ENCODE measurements around the gene CCDC80. TPM values are rescaled to one million over a fixed set of nuclear protein-coding genes. Genes with fewer than 3 reads are reported as not detected.

Gene CCDC80
- total RNA-seq, 4 donors from 2014 or later, result 2.6 to 26.4 (median 13.0) TPM

- no peak overlapping the region for H3K4me3 ChIP-seq
- no peaks in the 10 kb centered on the region for H3K36me3 ChIP-seq
- no peak overlapping the region for H3K27ac ChIP-seq
- no peaks in the 10 kb centered on the region for H3K27me3 ChIP-seq
- no peak for DNase-seq
- no peak for TF ChIP-seq POLR2A (IDR thresholded peaks at IDR 0.05)
- no peaks in the 10 kb centered on the region for H3K9me3 ChIP-seq
- no peaks in the 10 kb centered on the region for H3K4me1 ChIP-seq
Measured at GRCh38 chr3:112617285-112617684, 23.7 kb downstream of the CCDC80 start.

- TF ChIP-seq POLR2A (IDR thresholded peaks at IDR 0.05) (no peak), CTCF (IDR thresholded peaks at IDR 0.05) (no peak)
- no peaks in the 10 kb centered on the region for H3K36me3 ChIP-seq
- no peak overlapping the region for H3K4me3 ChIP-seq
- no peaks in the 10 kb centered on the region for H3K9me3 ChIP-seq
- H3K27me3 ChIP-seq, result no peaks in the 10 kb centered on the region
- DNase-seq, result no peak
- no peaks in the 10 kb centered on the region for H3K4me1 ChIP-seq
- no peak overlapping the region for H3K27ac ChIP-seq
Measured at GRCh38 chr3:112615989-112616731, 24.8 kb downstream of the CCDC80 start.

GRCh38 chr3:112611752-112612515 lies 29.0 kb downstream of the CCDC80 start:
- Histone ChIP-seq H3K4me1 (no peaks in the 10 kb centered on the region), H3K27me3 (no peaks in the 10 kb centered on the region), H3K36me3 (no peaks in the 10 kb centered on the region), H3K27ac (no peak overlapping the region), H3K4me3 (no peak overlapping the region), H3K9me3 (no peaks in the 10 kb centered on the region)
- DNase-seq, result no peak
- TF ChIP-seq POLR2A (IDR thresholded peaks at IDR 0.05) (no peak), CTCF (IDR thresholded peaks at IDR 0.05) (no peak)

- Histone ChIP-seq H3K36me3 (peaks cover 0 to 4% (median 0%) of the 10 kb centered on the region in 3 donors), H3K9me3 (no peaks in the 10 kb centered on the region), H3K4me1 (no peaks in the 10 kb centered on the region), H3K27ac (no peak overlapping the region), H3K27me3 (no peaks in the 10 kb centered on the region), H3K4me3 (no peak overlapping the region)
- no peak for TF ChIP-seq POLR2A (IDR thresholded peaks at IDR 0.05)
- TF ChIP-seq CTCF (IDR thresholded peaks at IDR 0.05), result no peak
- no peak for DNase-seq
Measured at GRCh38 chr3:112610121-112610520, 30.8 kb downstream of the CCDC80 start.

GRCh38 chr3:112607863-112608262 lies 33.1 kb downstream of the CCDC80 start:
- Histone ChIP-seq H3K4me1 (no peaks in the 10 kb centered on the region), H3K27ac (no peak overlapping the region), H3K27me3 (no peaks in the 10 kb centered on the region), H3K4me3 (no peak overlapping the region), H3K36me3 (peaks cover 0 to 4% (median 0%) of the 10 kb centered on the region in 3 donors), H3K9me3 (no peaks in the 10 kb centered on the region)
- no peak for DNase-seq
- TF ChIP-seq CTCF (IDR thresholded peaks at IDR 0.05), result no peak
- TF ChIP-seq POLR2A (IDR thresholded peaks at IDR 0.05), result no peak

- Histone ChIP-seq H3K27me3 (no peaks in the 10 kb centered on the region), H3K27ac (no peak overlapping the region), H3K36me3 (peaks cover 0 to 4% (median 0%) of the 10 kb centered on the region in 3 donors), H3K4me3 (no peak overlapping the region), H3K4me1 (no peaks in the 10 kb centered on the region), H3K9me3 (no peaks in the 10 kb centered on the region)
- TF ChIP-seq POLR2A (IDR thresholded peaks at IDR 0.05) (no peak), CTCF (IDR thresholded peaks at IDR 0.05) (no peak)
- no peak for DNase-seq
Measured at GRCh38 chr3:112606098-112606497, 34.8 kb downstream of the CCDC80 start.

All from Peyer's patch (tissue), 4 donors.